ENCODE results near the gene IMPDH1. TPM values are rescaled to one million over a fixed set of nuclear protein-coding genes. Genes with fewer than 3 reads are reported as not detected.

The IMPDH1 gene
- total and polyA plus RNA-seq, 2 donors (not counting 1 experiment from before 2014, with no cell fraction given), result 54.9 to 90.6 TPM

DNA sequence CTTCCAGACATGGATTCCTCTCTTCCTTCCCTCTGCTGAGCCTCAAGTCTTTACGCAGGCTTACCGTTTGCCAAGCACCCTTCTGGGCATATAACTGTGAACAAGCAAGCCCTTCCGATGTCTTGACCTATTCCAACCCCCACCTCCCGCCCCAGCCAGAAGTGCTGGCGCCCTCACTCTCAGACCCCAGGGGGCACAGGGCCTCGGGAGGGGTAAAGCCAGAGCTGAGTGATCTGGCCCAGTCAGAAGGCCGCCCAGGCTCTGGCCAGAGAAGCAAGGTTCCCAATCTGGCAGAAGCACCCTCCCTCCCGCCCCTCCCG lies 49.5 kb downstream of the IMPDH1 start:
- no peak for TF ChIP-seq EZH2 (IDR thresholded peaks at IDR 0.05; ENCODE audit: borderline replicate concordance, insufficient read depth, low read depth, low read length, poor library complexity, severe bottlenecking)
- no peak for TF ChIP-seq CTCF (IDR thresholded peaks at IDR 0.05)
- POLR2A ChIA-PET, result no interaction called here
- intact Hi-C loops (cut with micrococcal nuclease), result no loop called here
- H2AFZ ChIP-seq (ENCODE audit: insufficient read depth, low read depth, low read length, poor library complexity, severe bottlenecking), result no peak overlapping the region
- H4K20me1 ChIP-seq (ENCODE audit: control insufficient read depth, insufficient read depth, low read length, poor library complexity, severe bottlenecking), result no peaks in the 10 kb centered on the region
- no peaks in the 10 kb centered on the region for H3K36me3 ChIP-seq (replicated peaks in 1 of 2; ENCODE audit: control extremely low read depth in 1 of 2, control insufficient read depth in 1 of 2, extremely low read depth in 1 of 2, insufficient read depth in 2 of 2, low read length in 1 of 2)
- no peak overlapping the region for H3K27ac ChIP-seq (ENCODE audit: low read length in 2 of 2)
- H3K9me3 Mint-ChIP-seq (ENCODE audit: insufficient read depth), result no peaks in the 10 kb centered on the region
- H3K27ac Mint-ChIP-seq, result no peak overlapping the region
- H3K4me2 ChIP-seq (replicated peaks; ENCODE audit: low read depth, low read length, poor library complexity, severe bottlenecking), result peak overlapping the region; percentile 91
- peaks cover 17% of the 10 kb centered on the region for H3K4me1 Mint-ChIP-seq
- peaks cover 0 to 3% (median 0%) of the 10 kb centered on the region in 3 donors for H3K9me3 ChIP-seq (ENCODE audit: control extremely low read depth in 1 of 3, control insufficient read depth in 2 of 3, insufficient read depth in 1 of 3, low read length in 2 of 3)
- CTCF ChIA-PET, result interaction anchor here (0.9 kb wide), 1 partner anchor 13 kb away, joined by 3 read pairs; no protein-coding TSS in a partner anchor
- no peak overlapping the region for H3K4me3 Mint-ChIP-seq
- DNase-seq (no peak), ATAC-seq (ENCODE audit: low read depth) (no peak)
- WGBS (ENCODE audit: insufficient coverage), result 52% methylated on average over 9 of the region's 9 CpGs
- no peaks in the 10 kb centered on the region for H3K79me2 ChIP-seq (ENCODE audit: control insufficient read depth, insufficient read depth, low read length)
- H3K4me1 ChIP-seq (ENCODE audit: control insufficient read depth in 2 of 2, insufficient read depth in 2 of 2, low read length in 2 of 2), result peaks cover 15 to 16% of the 10 kb centered on the region in 2 donors
- H3K9ac ChIP-seq (ENCODE audit: low read length), result no peak overlapping the region
- peaks cover 0 to 53% (median 31%) of the 10 kb centered on the region in 4 experiments for H3K27me3 ChIP-seq (replicated peaks in 1 of 4; ENCODE audit: control extremely low read depth in 1 of 4, control insufficient read depth in 3 of 4, insufficient read depth in 4 of 4, low read length in 3 of 4)
- peaks cover 68% of the 10 kb centered on the region for H3K27me3 Mint-ChIP-seq
- no peak overlapping the region for H3K4me3 ChIP-seq (ENCODE audit: control extremely low read depth in 1 of 5, extremely low read depth in 1 of 5, insufficient read depth in 1 of 5, low read depth in 2 of 5, low read length in 4 of 5)

DNA sequence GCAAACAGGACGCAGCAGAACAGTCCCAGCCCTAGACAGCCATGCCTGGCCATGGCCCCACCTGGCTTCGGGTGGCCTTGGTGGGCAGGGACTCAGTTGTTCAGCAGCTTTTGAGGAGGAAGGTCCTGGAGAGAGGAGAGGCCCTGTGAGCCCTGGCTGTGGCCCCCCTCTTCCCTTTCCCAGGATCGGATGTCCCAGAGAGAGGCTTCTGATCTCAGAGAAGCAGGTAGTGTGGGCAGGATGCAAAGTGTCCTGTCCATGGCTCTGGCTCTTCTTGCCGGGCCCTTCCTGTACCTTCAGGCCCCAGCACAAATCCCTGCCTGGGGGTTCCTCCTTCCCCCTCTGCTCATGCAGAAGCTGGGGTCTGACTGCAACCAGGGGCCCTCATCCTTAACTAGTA lies 49.8 kb downstream of the IMPDH1 start:
- Mint-ChIP-seq H3K27me3 (peaks cover 64% of the 10 kb centered on the region), H3K4me1 (peaks cover 17% of the 10 kb centered on the region), H3K9me3 (ENCODE audit: insufficient read depth) (no peaks in the 10 kb centered on the region), H3K27ac (no peak overlapping the region), H3K4me3 (peak overlapping the region; percentile 44)
- ATAC-seq (ENCODE audit: low read depth), result no peak
- Histone ChIP-seq H3K9me3 (ENCODE audit: control extremely low read depth in 1 of 3, control insufficient read depth in 2 of 3, insufficient read depth in 1 of 3, low read length in 2 of 3) (peaks cover 0 to 3% (median 0%) of the 10 kb centered on the region in 3 donors), H3K9ac (ENCODE audit: low read length) (no peak overlapping the region), H3K4me1 (ENCODE audit: control insufficient read depth in 2 of 2, insufficient read depth in 2 of 2, low read length in 2 of 2) (peaks cover 15 to 16% of the 10 kb centered on the region in 2 donors), H3K4me2 (replicated peaks; ENCODE audit: low read depth, low read length, poor library complexity, severe bottlenecking) (no peak overlapping the region), H4K20me1 (ENCODE audit: control insufficient read depth, insufficient read depth, low read length, poor library complexity, severe bottlenecking) (no peaks in the 10 kb centered on the region), H3K27ac (ENCODE audit: low read length in 2 of 2) (no peak overlapping the region), H2AFZ (ENCODE audit: insufficient read depth, low read depth, low read length, poor library complexity, severe bottlenecking) (no peak overlapping the region), H3K27me3 (replicated peaks in 1 of 4; ENCODE audit: control extremely low read depth in 1 of 4, control insufficient read depth in 3 of 4, insufficient read depth in 4 of 4, low read length in 3 of 4) (peaks cover 0 to 50% (median 30%) of the 10 kb centered on the region in 4 experiments), H3K36me3 (replicated peaks in 1 of 2; ENCODE audit: control extremely low read depth in 1 of 2, control insufficient read depth in 1 of 2, extremely low read depth in 1 of 2, insufficient read depth in 2 of 2, low read length in 1 of 2) (no peaks in the 10 kb centered on the region), H3K4me3 (ENCODE audit: control extremely low read depth in 1 of 5, extremely low read depth in 1 of 5, insufficient read depth in 1 of 5, low read depth in 2 of 5, low read length in 4 of 5) (no peak overlapping the region), H3K79me2 (ENCODE audit: control insufficient read depth, insufficient read depth, low read length) (no peaks in the 10 kb centered on the region)
- CTCF ChIA-PET, result interaction anchor here (0.9 kb wide), 1 partner anchor 12 kb away, joined by 3 read pairs; no protein-coding TSS in a partner anchor
- intact Hi-C loops (cut with micrococcal nuclease), result no loop called here
- DNase-seq, result no peak
- WGBS (ENCODE audit: insufficient coverage), result 81% methylated on average over 3 of the region's 4 CpGs
- no peak for TF ChIP-seq EZH2 (IDR thresholded peaks at IDR 0.05; ENCODE audit: borderline replicate concordance, insufficient read depth, low read depth, low read length, poor library complexity, severe bottlenecking)
- no peak for TF ChIP-seq CTCF (IDR thresholded peaks at IDR 0.05)
- POLR2A ChIA-PET, result no interaction called here

All from B cell (primary cell).